ENCODE data around the gene ARFIP1. TPM values are rescaled to one million over a fixed set of nuclear protein-coding genes. Genes with fewer than 3 reads are reported as not detected.

The ARFIP1 gene
- total and polyA plus RNA-seq, 2 of the 8 experiments (the other 6 are each of a cell fraction or from before 2014, with no cell fraction given) = 13.5 to 38.0 TPM

GRCh38 chr4:152779513-152780266 is at the start of gene ARFIP1, which contains the start of gene TIGD4 (continued):
- TF ChIP-seq GABPA (IDR thresholded peaks at IDR 0.05; ENCODE audit: borderline replicate concordance, insufficient read depth, low read length) (peak; percentile 93), RBBP5 (IDR thresholded peaks at IDR 0.05; ENCODE audit: borderline replicate concordance, low read depth, low read length) (peak; percentile 71; the same call in 1 of the 2 replicates), SP4 (IDR thresholded peaks at IDR 0.05; ENCODE audit: low read length) (no peak; the same call in none of the 2 replicates), GTF2F1 (IDR thresholded peaks at IDR 0.05; ENCODE audit: borderline replicate concordance, low read depth, low read length) (peak; percentile 70; the same call in 1 of the 2 replicates), TEAD4 (IDR thresholded peaks at IDR 0.05; ENCODE audit: low read depth, low read length) (no peak; the same call in 1 of the 2 replicates), RAD21 (IDR thresholded peaks at IDR 0.05 in 1 of 2, conservative IDR thresholded peaks at IDR 0.05 in 1 of 2; ENCODE audit: low read depth in 2 of 2, low read length in 2 of 2) (peak; percentile 54 to 61), TAF7 (optimal IDR thresholded peaks at IDR 0.05; ENCODE audit: borderline replicate concordance, low read depth, low read length) (peak; percentile 41), CTBP2 (IDR thresholded peaks at IDR 0.05; ENCODE audit: borderline replicate concordance, insufficient read depth, insufficient read length, low read length) (peak; percentile 67), TBP (IDR thresholded peaks at IDR 0.05; ENCODE audit: low read depth, low read length) (peak; percentile 73), SAP30 (IDR thresholded peaks at IDR 0.05; ENCODE audit: insufficient read depth, insufficient replicate concordance, low read length) (peak; percentile 46), TAF1 (IDR thresholded peaks at IDR 0.05; ENCODE audit: low read depth, low read length) (peak; percentile 80), EZH2 (IDR thresholded peaks at IDR 0.05; ENCODE audit: low read depth, low read length, severe bottlenecking) (no peak), CREB1 (IDR thresholded peaks at IDR 0.05) (peak; percentile 82), RNF2 (IDR thresholded peaks at IDR 0.05; ENCODE audit: borderline replicate concordance, low read depth, low read length, missing control alignments, poor library complexity, severe bottlenecking) (no peak), KDM4A (IDR thresholded peaks at IDR 0.05; ENCODE audit: low read depth, low read length, severe bottlenecking) (peak; percentile 96), ASH2L (IDR thresholded peaks at IDR 0.05; ENCODE audit: low read length) (peak; percentile 96), SP2 (IDR thresholded peaks at IDR 0.05; ENCODE audit: low read length) (peak; percentile 42; the same call in 1 of the 2 replicates)
- TF ChIP-seq, protein P1, sequence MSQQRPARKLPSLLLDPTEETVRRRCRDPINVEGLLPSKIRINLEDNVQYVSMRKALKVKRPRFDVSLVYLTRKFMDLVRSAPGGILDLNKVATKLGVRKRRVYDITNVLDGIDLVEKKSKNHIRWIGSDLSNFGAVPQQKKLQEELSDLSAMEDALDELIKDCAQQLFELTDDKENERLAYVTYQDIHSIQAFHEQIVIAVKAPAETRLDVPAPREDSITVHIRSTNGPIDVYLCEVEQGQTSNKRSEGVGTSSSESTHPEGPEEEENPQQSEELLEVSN (IDR thresholded peaks at IDR 0.05) = no peak; the same call in 1 of the 2 replicates
- TF ChIP-seq, protein P2, sequence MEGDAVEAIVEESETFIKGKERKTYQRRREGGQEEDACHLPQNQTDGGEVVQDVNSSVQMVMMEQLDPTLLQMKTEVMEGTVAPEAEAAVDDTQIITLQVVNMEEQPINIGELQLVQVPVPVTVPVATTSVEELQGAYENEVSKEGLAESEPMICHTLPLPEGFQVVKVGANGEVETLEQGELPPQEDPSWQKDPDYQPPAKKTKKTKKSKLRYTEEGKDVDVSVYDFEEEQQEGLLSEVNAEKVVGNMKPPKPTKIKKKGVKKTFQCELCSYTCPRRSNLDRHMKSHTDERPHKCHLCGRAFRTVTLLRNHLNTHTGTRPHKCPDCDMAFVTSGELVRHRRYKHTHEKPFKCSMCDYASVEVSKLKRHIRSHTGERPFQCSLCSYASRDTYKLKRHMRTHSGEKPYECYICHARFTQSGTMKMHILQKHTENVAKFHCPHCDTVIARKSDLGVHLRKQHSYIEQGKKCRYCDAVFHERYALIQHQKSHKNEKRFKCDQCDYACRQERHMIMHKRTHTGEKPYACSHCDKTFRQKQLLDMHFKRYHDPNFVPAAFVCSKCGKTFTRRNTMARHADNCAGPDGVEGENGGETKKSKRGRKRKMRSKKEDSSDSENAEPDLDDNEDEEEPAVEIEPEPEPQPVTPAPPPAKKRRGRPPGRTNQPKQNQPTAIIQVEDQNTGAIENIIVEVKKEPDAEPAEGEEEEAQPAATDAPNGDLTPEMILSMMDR (IDR thresholded peaks at IDR 0.05; ENCODE audit: control extremely low read depth in 1 of 3, insufficient read depth in 1 of 3, low read depth in 1 of 3, low read length in 3 of 3) = peak; percentile 35 to 42 (median 41)
